ENCODE data around the gene ADD2.

ADD2 gene

DNA sequence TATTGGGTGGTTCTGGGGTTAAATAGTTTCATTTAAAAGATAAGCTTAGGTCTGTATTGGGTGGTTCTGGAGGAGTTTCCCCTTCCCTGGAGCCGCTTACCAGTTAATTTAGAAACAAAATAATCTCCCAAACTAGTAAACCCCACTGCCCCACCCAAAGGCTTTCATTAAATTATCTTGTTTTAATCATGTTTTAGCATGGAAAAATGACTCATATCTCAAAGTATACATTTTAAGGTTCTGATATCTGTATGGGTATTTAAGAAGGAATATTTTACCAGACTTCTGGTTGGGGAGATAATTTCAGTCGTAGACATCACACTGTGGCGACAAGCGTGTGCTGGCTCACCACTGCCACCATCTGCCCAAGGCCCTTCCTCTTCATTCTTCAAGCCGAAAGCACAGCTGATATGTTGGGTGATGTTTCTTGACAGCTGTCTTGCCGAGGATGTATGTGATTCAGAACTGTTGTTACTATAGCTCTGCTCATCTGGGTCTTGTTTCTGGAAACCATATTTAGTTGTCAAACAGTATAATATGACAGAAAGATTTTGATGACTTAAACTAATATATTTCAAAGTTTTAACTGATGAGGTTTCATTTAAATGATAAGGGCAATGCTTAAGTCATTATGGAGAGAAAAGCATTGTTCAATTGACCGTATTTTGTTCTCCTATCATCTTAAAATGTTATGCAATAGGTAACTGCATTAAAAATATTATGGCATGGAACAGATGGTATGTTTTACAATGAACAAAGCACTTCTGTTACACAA is 17.3 kb upstream of the ADD2 start:
- DNase-seq: no peak

DNA sequence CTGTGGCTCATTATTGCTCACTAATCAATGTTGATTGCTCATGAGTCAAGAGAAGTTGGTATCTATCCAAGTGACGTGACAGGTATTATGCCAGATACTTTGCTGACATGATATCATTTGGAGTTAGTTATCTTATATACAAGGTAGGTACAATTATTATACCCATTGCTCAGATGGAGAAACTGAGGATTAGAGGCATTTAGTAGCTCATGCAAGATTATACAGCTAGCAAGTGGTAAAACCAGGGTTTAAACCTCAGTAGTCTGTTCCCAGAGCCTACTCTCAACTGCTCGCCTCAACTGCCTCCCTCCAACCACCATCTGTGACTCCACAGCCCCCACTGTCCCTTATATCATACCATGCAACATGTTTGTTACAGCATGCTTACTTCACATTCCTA is 16.3 kb upstream of the ADD2 start:
- DNase-seq: no peak

DNA sequence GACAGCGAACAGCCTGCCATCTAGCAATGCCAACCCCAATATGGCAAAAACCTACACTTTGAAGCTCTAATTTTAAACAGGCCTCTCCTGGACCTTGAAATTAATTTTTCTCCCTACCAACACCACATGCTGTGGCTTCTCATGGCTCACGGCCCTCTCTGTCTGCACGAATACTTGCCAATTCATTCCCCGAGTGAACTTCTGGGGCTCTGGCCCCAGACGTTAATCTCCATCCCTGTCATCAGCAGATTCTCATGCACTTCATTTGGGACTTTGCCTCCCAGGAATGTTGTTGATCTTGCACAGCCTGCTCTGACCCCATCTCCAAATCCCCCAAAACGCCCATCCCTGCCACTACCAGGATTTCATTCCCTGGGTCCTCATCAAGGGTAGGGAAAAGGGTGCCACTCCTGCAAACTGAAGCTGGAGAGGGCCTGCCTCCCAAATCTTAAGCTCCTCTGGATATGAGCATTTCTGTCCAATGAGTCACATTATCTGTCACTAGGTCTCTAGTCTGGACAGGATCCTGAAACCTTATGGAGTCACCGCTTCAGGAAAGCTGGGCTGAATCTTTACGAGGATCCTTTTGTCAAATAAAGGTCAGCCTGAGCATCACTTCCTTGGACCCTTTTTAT is 12.0 kb upstream of the ADD2 start:
- DNase-seq: no peak

DNA sequence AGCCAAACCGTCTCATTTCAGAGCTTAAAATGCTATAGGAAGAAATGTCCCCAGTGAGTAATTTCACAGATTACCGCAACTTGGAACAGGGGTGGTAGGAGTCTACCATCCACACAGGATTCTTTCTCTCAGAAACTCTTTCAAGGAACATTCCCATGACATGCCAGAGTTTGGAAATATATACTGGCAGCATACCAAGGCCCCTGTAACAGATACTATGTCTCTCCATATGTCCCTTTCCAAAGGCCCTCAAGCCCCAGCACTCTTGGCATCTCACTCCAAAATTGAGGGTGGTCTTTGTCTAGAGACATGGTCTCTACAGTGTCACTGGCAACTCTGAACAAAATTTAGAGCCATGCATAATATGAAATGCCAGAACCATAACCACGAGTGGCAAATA is 11.5 kb upstream of the ADD2 start:
- no peak for DNase-seq

DNA sequence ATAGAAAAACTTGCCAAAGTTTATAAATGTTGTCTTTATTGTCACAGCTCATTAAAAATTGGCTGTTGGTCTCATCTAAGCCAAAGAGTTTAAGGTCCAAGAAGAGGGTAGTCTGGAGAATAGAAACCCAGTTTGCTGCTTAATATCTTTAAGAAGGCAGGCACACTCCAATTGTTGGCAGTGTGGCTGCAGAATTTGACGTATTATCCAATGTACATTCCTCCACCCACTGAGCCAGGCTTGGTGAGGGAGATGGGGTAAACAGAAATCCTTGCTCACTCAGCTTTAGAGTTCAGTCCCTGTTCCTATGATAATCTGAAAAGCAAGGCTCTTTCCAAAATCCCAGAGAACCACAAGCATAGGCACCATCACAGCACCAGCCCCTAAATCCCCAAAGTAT is 10.7 kb upstream of the ADD2 start:
- DNase-seq: no peak

DNA sequence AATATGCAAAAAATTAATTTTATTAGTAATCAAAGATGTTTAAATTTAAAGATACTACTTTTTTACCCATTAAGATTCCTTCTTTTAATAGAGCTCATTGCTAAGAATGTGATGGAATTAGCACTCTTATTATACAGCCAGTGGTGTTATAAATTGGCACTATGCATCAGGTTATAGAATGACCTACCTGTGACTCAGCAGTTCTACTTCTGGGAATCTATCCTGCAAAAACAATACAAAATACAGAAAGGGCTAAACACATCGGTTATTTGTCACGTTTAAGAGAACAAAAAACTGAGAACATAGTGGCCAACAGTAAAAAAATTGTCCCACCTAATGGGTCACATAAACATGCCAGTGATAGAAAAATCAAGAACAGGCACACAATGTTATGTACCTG is 9.4 kb upstream of the ADD2 start:
- DNase-seq: no peak

DNA sequence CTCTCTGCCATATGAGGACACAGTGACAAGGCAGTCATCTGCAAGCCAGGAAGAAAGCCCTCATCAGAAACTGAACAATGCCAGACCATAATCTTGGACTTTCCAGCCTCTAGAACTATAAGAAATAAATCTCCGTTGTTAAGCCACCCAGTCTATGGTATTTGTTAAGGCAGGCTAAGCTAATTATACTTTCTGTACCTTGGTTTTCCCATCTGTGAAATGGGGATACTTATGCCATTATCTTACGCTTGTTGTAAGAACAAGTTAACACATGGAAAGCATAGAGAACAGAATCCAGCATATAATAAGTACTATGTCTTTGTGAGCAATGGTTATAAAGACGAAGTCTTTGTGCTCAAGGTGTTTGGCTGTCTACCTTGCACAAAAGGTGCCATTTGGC is 8.3 kb upstream of the ADD2 start:
- no peak for DNase-seq

DNA sequence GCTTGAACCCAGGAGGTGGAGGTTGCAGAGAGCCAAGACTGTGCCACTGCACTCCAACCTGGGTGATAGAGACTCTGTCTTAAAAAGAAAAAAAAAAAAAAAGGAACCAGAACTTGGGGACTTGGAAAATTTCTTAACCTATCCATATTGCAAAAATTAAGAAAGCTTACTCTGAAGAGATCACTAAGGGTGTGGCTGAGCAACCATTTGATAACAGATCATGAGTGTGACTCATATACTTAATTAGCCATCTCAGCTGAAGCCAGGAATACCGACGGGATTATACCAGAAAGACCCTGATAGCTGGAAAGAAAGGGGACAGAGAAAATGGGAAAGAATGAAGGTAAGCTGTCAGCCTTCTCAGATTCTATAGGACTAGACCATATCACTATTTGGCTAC is 7.1 kb upstream of the ADD2 start:
- no peak for DNase-seq

DNA sequence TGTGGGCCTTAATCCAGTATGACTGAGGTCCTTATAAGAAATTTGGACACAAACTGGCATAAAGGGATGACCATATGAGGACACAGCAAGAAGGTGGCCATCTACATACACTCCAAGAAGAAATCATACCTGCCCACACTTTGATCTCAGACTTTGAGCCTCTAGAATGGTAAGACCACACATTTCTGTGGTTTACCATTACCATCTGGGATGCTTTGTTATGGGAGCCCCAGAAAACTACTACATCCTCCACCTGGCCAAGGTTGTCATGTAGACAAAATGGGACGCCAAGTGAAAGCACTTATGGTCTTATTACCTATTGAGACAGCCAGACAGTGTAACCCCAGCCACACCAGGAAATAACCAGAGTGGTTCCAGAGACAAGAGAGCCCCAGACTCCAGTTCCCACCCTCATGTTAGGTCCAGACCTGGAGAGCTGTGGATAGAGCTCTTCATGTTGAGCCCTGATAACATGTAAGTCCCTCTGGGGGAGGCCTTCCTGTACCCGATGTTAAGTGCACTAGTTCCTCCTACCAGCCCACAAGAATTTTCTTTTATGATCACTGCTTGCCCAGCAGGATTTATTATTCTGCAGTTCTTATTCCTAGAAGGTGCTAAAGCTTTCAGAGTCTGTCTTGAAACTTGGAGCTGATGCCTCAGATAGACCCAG is 4.6 kb upstream of the ADD2 start:
- DNase-seq: no peak

DNA sequence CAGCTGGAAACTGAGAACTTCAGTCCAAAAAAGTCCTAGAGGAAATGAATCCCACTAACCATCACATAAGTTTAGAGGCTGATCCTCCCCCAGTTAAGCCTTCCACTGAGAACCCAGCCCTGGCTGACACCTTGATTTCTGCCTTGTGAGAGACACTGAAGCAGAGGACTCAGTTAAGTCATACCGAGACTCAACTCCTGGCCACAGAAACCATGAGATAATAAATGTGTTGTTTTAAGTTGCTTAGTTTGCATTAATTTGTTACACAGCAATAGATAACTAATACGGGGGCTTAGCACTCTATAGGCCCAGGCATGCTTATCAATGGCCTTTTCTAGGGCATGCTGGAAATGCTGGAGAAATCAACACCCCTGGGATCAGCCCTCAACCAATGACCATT is 3.4 kb upstream of the ADD2 start:
- no peak for DNase-seq

DNA sequence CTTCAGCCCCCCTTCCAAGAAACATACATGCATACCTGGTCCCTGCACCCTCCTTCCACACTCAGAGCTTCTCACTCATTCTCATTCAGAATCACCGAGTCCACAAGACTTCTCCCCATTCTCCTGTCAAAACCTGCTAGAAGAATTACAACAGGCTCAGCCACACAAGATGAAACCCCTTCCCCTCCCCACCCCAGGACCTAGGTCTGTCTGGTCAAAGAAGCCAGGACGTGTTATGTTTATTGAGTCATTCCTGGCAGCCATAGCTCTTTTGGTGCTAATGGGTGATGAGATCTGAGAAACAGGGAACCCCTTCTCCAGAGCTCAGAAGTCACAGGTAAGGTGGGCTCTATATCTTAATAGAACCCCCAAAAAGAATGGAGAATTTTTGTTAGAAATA is 1.4 kb upstream of the ADD2 start:
- no peak for DNase-seq

DNA sequence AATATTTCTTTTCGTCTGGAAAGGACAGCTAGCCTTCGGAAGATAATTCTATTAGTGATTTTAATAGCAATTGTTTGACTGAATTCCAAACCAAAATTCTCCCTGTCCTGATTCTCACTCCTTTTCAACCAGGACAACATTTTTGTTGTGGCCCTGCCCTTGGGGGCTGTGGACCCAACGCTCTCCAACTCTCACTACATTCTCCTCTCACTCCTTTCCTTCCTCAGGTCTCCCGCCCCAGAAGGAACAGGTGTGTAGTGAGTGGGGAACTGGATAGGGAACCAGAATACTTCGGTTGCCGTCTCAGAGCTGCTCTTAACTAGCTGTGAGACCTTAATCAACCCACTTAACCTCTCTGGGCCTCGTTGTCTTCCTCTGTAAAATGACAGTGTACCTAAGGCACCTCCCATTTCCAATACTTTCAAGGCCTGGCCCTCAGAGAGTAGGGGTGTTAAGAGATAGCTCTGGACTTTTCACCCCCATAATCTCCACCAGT is 638 bp upstream of the ADD2 start:
- no peak for DNase-seq

DNA sequence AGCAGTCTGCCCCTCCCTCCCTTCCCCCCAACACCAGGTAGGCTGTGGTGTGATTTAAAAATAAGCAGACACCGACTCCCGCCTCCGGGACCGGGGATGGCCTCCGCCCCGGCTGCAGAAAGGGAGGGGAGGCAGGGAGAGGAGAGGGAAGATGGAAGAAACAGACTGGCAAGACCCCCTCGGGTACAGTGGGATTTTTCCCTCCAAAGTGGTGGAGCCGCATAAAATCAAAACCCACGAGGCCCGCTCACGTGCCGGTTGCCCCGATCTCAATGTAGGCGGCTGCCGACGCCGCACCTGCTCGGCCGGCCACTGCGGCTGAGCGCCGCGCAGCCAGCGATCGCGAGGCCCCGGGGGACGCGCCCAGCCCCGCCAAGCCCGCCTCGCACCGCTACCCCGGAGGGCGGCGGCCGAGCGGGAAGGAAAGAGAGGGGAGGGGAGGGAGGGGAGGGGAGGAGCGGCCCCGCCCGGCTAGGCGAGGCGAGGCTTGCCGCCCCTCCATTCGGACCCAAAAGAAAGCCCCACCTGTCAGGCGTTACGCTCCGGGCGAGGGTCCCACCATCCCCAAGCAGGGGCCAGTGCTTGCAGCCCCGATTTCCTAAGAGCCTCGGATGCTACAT is 811 bp downstream of the ADD2 start:
- DNase-seq: no peak

DNA sequence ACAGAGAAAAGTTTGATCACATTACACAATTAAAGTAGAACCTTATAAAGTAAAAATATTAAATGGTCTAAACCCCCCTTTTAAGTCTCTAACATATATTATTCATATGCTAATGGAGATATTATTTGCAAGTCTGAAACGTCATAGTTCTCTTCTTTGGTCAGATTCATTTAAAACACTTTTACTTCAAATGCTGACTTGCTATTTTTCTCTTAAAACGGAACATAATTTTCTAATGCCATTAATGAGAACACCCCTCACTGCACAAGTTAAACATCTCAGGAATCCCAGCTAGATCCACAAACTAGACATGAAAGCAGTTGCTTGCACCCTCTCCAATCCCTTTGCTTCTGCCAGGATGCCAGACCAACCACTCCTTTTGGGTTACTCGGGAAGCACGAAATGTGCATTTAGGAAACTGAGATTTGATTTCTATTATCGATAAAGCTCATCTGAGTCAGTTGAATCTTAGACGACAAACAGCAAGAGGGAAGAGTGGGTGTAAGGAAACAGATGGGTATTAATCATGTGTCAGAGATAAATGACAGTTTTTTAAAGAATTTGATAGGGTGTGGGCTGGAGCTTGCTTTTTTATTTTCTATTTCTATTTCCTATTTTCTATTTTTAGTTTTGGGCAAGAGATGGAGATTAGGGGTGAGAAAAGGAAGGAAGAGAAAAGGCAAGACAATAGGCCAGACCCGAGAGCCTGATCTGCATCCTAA is 1.5 kb downstream of the ADD2 start:
- no peak for DNase-seq

DNA sequence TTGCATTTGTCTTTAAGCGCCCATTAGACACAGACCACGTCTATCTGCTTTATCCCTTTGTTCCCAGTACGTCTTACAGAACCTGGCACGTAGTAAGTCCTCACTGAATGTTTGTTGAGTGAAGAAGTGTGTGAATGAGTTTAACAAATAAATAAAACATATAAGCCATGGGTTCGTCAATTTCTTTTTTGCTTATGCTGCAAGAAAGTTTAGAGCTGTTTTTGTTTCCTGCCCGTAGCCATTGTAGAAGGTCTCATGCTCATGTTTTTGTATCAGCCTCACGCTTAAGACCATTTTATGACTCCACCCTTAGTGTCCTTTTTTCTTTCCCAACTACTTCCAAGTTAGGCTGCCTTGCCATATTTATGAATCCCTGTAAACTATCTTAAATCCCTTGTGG is 2.5 kb downstream of the ADD2 start:
- no peak for DNase-seq

DNA sequence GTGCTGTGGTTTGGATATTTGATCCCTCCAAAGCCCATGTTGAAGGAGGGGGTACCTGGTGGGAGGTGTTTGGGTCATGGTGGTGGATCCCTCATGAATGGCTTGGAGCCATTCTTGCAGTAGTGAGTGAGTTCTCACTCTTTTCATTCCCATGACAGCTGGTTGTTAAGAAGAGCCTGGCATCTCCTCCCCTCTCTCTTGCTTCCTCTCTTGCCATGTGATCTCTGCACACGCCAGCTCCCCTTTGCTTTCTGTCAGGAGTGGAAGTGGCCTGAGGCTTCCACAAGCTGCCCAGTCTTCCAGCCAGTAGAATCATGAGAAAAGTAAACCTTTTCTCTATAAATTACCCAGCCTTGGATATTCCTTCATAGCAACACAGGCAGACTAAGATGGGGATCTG is 8.6 kb downstream of the ADD2 start:
- no peak for DNase-seq

DNA sequence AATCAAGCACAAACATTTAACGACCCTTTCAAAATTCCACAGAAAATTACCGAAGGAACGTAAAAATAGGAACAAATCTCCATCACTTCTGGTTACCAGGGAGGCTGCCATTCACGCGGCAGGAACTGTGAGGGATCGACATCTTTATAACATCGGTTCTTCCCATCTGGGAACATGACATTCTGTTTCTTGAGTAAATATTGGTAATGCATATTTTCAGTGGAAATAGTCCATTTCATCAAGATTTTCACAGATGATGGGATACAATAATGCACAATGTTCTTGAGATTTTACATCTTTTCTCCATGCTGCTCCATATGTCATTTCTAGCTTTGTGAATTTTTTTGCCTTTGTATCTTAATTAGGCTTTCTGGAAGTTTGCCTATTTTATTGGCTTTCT is 10.0 kb downstream of the ADD2 start:
- DNase-seq: no peak

DNA sequence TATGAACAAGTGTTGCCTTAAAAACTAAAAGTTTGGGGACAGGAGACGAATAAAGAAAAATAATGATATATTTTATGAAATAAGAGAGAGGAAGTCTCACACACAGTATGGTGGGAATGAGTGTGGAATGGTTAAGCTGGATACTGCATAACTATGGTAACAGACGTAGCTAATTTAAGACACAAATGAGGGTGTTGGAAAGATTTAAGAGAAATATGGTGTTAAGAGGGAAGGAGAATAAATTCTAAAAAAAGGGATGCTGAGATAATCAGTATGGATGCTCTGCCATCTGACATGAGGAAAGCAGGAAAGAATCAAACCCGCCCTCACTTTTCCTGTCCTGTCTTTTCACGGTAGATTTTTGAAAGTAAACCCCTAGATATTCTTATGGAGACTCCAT is 10.6 kb downstream of the ADD2 start:
- no peak for DNase-seq

DNA sequence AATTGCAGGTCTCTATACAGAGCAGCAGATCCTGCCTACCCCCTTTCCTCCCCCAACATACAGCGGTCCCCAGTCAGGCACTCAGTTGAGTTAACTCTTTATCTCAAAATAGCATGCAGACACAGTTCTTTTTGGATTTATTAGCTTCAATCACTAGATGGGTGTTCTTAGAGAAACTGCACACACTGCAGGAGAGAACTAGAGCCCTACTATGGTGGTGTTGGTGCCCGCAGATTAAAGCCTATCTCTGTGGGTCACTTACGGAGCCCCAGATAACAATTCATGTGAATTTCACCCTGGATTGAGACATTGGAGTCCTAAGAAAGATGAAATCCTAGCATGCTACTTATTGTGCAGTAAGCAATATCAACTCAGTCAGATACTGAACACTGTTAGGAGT is 11.9 kb downstream of the ADD2 start:
- DNase-seq: no peak

DNA sequence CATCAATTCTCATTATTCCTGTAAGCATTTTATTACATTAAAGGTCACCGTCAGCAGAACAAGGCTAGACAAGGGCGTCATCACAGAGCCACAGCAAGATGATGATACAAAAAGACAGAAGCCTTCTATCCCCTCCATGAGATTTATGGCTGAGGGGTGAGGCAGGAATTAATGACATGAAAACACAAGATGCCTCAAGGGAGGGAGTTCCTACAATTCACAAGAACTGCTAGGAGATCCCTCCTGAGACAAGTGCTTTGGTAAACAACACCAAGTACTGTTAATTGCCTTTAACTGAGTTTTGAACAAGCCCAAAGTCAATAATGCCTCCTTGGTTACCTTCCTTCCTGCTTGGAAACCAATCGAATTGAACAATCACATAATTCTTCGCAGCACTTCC is 14.1 kb downstream of the ADD2 start:
- DNase-seq: no peak

DNA sequence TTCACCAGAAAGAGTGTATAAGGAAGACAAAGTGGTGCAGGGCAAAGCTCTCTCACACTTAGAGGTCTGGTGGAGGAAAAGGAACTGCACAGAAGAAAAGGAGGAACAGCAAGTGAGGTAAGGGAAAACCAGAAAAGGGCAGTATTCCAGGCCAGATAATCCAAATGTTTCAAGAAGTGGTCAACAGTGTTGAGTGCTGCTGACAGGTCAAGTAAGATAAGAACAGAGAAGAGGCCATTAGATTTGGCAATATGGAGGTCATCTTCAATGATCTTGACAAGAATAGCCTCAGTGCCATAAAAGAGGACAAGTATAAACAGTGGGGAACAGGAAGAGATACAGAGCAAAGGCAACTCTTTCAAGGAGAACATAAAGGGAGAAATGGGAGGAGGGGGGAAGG is 15.0 kb downstream of the ADD2 start:
- no peak for DNase-seq

DNA sequence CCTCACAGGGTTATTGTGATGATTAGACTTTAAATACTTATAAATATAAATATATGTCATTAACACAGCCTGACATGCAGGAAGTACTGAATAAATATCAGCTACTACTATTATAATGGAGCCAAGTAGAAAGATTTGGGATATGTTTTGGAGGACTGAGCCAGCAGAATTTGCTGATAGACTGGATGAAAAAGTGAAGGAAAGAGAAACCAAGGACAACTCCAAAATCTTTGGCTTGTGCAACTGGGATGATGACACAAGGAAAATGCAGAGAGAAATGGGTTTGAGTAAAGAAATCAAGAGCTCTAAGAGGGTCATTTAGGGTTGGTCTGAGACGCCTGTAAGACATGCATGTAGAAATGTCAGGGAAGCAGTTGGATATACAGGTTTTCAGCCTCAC is 15.6 kb downstream of the ADD2 start:
- DNase-seq: no peak

DNA sequence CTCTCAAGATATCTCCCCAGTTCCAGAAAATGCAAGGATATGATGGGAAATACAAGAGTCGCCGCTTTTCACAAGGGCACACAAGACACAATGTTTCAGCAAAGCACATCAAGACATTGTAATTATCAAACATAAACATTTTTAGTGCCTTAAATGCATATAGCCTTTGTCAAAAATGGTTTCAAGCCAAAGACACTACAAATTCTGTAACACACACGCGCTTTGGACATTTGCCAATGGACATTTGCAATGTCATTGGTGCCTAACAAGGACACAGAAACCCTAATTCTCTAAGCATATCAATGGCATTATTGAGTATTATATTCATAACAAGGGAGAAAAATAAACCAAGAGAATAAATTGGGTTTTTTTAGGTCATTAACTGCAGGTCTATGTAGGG is 16.1 kb downstream of the ADD2 start:
- DNase-seq: no peak

Measured in T1000 (cell line).